Endometrium (tissue), 2 donors: ENCODE data around the gene PLA2G2F.
"Not testable (repeated sequence)": the region's sequence is repeated elsewhere in the genome, so short reads cannot be mapped to it uniquely, and the experiment has no call there.

Experiments
- FAIRE-seq: peaks from 2 replicates; lab custom pipeline; 2012; peaks lifted over from hg19 to GRCh38; lab: Jason Lieb, UNC
- donor health status: control.
- donor health status: control.

PLA2G2F gene

DNA sequence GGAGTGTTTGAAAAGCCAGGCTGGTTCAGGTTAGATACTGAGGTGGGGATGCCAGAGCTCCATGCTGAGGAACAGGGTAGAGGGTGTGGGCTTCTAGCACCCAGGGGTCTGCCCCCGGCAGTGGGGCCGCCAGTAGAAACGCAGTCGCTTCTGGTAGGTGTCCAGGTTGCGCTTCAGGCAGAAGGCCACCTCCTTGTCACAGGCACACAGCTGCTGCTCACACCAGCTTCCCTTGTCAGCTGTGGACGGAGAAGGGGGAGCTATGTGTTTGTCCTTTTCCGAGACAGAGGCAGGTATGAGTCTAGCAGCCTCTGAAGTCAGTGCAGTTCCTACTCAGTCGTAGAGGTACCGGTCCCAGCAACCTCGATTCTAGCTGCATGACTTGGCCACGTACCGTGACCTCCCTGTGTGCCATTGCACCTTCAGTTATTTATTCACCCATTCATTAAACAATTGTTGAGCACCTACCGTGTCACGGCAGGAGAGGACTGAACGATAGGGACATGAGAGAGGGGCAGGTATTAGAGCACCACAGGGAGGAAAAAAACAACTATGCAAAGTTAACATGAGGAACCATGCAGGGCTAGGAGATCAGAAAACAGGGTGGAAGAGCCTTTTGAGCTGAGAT lies 25.0 kb upstream of the PLA2G2F start:
- no peak for FAIRE-seq

DNA sequence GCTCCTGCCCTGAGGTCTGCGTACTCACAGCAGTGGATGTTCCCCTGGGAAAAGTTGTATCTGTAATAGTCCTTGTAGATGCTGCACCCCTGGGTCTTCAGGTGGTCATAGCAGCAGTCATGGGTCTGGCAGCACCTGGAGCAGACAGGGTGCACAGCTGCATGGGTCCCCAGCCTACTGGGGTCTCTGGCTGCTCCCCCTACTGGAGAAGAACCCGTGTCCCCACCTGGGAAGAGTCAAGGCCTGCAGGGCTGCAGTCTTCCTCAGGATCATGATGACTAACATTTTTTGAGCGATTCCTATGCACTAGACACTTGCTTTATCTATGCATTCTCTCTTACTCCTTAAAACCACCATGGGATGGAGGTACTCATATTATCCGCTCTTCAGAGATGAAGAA lies 23.6 kb upstream of the PLA2G2F start:
- FAIRE-seq = no peak

DNA sequence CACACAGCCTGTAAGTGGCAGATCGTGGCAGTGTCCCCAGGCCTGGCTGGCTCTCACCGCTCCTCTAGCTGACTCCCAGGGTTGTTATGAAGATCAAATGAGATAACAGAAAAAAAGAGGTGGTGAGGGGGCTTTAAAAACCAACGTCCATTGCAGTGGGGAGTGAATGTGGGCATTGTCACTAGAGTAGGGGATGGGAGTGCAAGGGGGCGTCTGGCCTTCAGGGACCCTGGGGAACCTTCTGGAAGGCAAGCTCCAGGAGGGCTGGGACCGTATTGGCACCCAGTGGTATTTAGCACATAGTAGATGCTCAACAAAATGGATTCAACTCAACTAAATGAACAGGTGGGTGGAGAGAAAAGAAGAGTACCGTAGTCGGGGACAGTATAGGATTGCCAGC lies 23.2 kb upstream of the PLA2G2F start:
- FAIRE-seq = no peak

DNA sequence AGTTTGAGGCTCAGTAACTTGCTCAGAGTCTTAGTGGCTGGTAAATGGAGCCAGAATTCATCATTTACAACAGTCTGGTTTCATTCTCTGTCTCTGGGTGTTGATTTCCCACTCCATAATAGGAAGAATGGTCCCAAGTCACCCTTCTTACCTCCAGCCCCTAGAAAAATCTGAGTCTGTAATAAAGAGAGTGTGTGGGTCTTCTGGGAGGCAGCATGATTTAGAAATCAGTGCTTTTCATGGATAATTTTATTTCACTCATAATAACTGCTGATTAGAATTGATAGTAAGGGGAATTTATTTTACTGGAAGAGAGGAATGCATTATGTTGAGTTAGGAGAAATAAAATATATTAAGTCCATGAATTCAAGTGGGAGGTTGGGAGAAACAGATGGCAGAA lies 21.9 kb upstream of the PLA2G2F start:
- FAIRE-seq = no peak

DNA sequence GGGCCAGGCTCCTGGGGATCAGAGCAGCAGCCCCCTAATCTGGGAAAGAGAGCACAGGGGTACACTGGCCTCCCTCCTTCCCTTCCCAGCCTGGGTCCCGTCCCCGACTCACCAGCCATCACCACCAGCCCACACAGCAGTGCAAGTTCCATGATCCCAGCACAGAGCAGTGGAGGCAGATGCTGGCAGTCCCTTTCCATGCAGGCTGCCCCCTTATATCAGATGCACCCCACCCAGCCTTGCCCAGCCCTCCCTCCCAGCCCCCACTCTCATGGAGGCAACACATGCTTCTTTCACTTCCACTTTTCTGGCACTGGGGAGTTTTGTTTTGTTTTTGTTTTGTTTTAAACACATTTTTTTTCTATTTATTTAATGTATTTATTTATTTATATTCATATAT lies 19.8 kb upstream of the PLA2G2F start, which contains the start of gene PLA2G2D:
Gene PLA2G2D, minus strand, starts transcription at position 190 of the 400 bp plus-strand sequence. Its CDS starts 38 bp downstream, at position 152.
- no peak for FAIRE-seq

DNA sequence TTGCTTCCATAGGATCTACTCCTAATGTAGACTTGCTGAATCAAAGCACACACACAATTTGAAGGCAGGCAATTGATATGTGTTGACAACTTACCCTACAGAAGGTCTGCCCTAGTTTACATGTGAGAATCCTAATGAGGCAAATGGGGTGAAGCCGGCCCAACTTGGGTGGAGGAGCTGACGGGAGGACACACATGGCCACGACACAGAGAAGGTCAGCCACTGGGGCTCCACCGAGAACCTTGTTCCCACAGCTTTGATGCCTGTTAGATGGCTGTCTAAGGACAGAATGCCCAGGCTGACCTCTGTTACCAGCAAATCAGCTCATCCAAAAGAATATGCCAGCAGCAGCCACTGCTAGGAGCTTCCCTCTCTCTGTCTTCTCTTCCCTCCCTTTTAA lies 18.3 kb upstream of the PLA2G2F start:
- FAIRE-seq = no peak

GRCh38 chr1:20123722-20124455 lies 15.2 kb upstream of the PLA2G2F start:
- FAIRE-seq = no peak

- no peak for FAIRE-seq
Observed at GRCh38 chr1:20124456-20125057, 14.6 kb upstream of the PLA2G2F start.

- no peak for FAIRE-seq
Observed at GRCh38 chr1:20125100-20125499, 14.0 kb upstream of the PLA2G2F start.

GRCh38 chr1:20126041-20126805 lies 12.9 kb upstream of the PLA2G2F start:
- FAIRE-seq = no peak

- FAIRE-seq = no peak
Observed at GRCh38 chr1:20126806-20127440, 12.2 kb upstream of the PLA2G2F start.

DNA sequence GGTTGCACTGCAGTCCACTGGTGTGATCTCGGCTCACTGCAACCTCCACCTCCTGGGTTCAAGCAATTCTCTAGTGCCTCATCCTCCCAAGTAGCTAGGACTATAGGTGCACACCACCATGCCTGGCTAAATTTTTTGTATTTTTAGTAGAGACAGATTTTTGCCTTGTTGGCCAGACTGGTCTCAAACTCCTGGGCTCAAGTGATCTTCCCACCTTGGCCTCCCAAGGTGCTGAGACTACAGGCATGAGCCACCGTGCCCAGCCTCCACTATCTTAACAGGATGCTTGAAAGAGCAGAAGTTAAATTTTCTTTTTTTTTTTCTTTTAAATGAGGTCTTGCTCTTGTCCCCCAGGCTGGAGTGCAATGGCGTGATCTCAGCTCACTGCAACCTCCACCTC lies 8.6 kb upstream of the PLA2G2F start:
- FAIRE-seq = not testable (repeated sequence)

- no peak for FAIRE-seq
Observed at GRCh38 chr1:20134995-20135394, 4.1 kb upstream of the PLA2G2F start.

DNA sequence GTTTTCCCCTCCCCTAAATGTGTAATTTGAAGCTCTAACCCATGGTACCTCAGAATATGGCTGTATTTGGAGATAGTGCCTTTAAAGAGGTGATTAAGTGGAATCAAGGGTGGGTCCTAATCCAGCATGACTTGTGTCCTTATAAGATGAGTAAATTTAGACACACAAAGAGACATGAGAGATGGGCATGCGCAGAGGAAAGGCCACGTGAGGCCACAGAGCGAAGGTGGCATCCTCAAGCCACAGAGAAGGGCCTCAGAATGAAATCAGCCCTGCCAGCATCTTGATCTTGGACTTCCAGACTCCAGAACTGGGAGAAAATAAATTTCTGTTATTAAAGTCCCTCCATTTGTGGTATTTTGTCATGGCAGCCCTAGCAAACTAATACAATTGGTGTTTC lies 2.9 kb upstream of the PLA2G2F start:
- FAIRE-seq = no peak

GRCh38 chr1:20137055-20137454 lies 2.1 kb upstream of the PLA2G2F start:
- FAIRE-seq = no peak

GRCh38 chr1:20137604-20138003 lies 1.5 kb upstream of the PLA2G2F start:
- no peak for FAIRE-seq

GRCh38 chr1:20138346-20138745 lies 777 bp upstream of the PLA2G2F start:
- FAIRE-seq = no peak

- FAIRE-seq = no peak
Observed at GRCh38 chr1:20139776-20140612, 871 bp downstream of the PLA2G2F start.

- FAIRE-seq = no peak
Observed at GRCh38 chr1:20141001-20141400, 1.9 kb downstream of the PLA2G2F start.

DNA sequence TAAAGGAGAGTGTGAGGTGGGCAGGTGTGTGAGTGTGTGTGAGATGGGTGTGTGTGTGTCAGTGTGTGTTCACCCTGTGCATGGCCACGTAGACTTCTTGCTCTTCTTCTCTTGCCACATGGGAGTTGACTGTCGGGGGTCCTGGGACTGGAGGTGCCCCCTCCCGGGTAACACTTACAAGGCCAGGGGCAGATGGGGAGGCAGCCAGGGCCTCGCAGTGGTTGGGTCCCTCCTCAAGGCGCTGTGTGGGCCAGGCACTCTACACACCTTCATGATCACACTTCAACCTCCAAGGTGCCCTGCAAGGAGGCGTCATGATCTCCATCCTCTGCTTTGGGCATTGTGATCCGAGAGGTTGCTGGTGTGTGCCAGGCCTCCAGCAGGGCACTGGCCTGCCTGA lies 2.3 kb downstream of the PLA2G2F start:
- no peak for FAIRE-seq

- no peak for FAIRE-seq
Observed at GRCh38 chr1:20142001-20142710, 3.0 kb downstream of the PLA2G2F start.
